SK-N-SH (cell line): ENCODE results near the gene PDZD8.

ENCODE experiments used
- EZH2phosphoT487 ChIP-seq: fragments of 200-600 bp; sonication (generic); IDR thresholded peaks from 2 replicates; pipeline ENCODE4 v1.6.1; 2017; ENCODE audit warnings: low read depth, mixed run types, mild to moderate bottlenecking, antibody characterized with exemption, moderate library complexity, borderline replicate concordance
- SMC3 ChIP-seq: IDR thresholded peaks from 2 replicates; pipeline ENCODE4 v1.6.1; 2012; ENCODE audit warnings: low read depth, low read length, improper control_type of control experiment
- TF ChIP-seq, protein P1 (sequence below): fragments of 200-600 bp; sonication (generic); IDR thresholded peaks from 2 replicates; pipeline ENCODE4 v1.6.1; 2017; ENCODE audit warnings: antibody characterized with exemption, mild to moderate bottlenecking, moderate library complexity

GRCh38 chr10:117320050-117320665 is 55.1 kb downstream of the PDZD8 start:
- TF ChIP-seq, protein P1, sequence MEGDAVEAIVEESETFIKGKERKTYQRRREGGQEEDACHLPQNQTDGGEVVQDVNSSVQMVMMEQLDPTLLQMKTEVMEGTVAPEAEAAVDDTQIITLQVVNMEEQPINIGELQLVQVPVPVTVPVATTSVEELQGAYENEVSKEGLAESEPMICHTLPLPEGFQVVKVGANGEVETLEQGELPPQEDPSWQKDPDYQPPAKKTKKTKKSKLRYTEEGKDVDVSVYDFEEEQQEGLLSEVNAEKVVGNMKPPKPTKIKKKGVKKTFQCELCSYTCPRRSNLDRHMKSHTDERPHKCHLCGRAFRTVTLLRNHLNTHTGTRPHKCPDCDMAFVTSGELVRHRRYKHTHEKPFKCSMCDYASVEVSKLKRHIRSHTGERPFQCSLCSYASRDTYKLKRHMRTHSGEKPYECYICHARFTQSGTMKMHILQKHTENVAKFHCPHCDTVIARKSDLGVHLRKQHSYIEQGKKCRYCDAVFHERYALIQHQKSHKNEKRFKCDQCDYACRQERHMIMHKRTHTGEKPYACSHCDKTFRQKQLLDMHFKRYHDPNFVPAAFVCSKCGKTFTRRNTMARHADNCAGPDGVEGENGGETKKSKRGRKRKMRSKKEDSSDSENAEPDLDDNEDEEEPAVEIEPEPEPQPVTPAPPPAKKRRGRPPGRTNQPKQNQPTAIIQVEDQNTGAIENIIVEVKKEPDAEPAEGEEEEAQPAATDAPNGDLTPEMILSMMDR = peak; percentile 72
- TF ChIP-seq EZH2phosphoT487 (no peak), SMC3 (peak; percentile 59)
